HepG2 (cell line): ENCODE measurements around the gene FAM131A. TPM values are rescaled to one million over a fixed set of nuclear protein-coding genes. Genes with fewer than 3 reads are reported as not detected.
A peak's percentile ranks its signal among the peaks of the same experiment; 100 is the strongest.

Experiments
- GTF2F1 ChIP-seq: fragments of 150-350 bp; IDR thresholded peaks from 2 replicates; pipeline ENCODE4 v1.6.1; 2014; ENCODE audit warnings: low read length
- MED13 ChIP-seq: sonication (generic); formaldehyde crosslinking; IDR thresholded peaks from 2 replicates; pipeline ENCODE4 v1.5.0; 2020; ENCODE audit warnings: missing genetic modification reagents
- MYC ChIP-seq: sonication (generic); formaldehyde crosslinking; IDR thresholded peaks from 2 replicates; pipeline ENCODE4 v1.9.0; 2021; ENCODE audit warnings: missing genetic modification reagents, borderline replicate concordance
- NCOA2 ChIP-seq: sonication (generic); formaldehyde crosslinking; IDR thresholded peaks from 2 replicates; pipeline ENCODE4 v1.8.0; 2022; ENCODE audit warnings: inconsistent platforms
- NR0B2 ChIP-seq: sonication (generic); formaldehyde crosslinking; IDR thresholded peaks from 2 replicates; pipeline ENCODE4 v1.4.0; 2020; ENCODE audit warnings: mild to moderate bottlenecking, missing genetic modification reagents
- PCBP1 ChIP-seq: fragments of 200-400 bp; formaldehyde crosslinking; IDR thresholded peaks from 2 replicates; pipeline ENCODE4 v1.6.1; 2017; ENCODE audit warnings: mild to moderate bottlenecking, low read depth, low read length, borderline replicate concordance
- POLR2A ChIP-seq, 2 experiments: IDR thresholded peaks; 2 replicates each; pipeline ENCODE4 v1.6.1; 2011; ENCODE audit warnings: low read depth in 2 of 2, low read length in 2 of 2, mild to moderate bottlenecking in 1 of 2, moderate library complexity in 1 of 2; ENCODE audit not compliant: insufficient read depth in 1 of 2
- RERE ChIP-seq: IDR thresholded peaks from 2 replicates; pipeline ENCODE4 v1.6.1; 2016; ENCODE audit warnings: low read depth, missing genetic modification reagents, missing compliant biosample characterization
- ZNF574 ChIP-seq: sonication (generic); formaldehyde crosslinking; IDR thresholded peaks from 2 replicates; pipeline ENCODE4 v1.4.0; 2020; ENCODE audit warnings: missing genetic modification reagents
- ZNF746 ChIP-seq: sonication (generic); formaldehyde crosslinking; IDR thresholded peaks from 2 replicates; pipeline ENCODE4 v1.8.0; 2022; ENCODE audit warnings: mild to moderate bottlenecking, missing genetic modification reagents
- ZNF788 ChIP-seq: sonication (generic); formaldehyde crosslinking; IDR thresholded peaks from 2 replicates; pipeline ENCODE4 v1.5.0; 2020; ENCODE audit warnings: mild to moderate bottlenecking, missing genetic modification reagents, borderline replicate concordance
- polyA plus RNA-seq, 8 experiments: library from polyadenylated mRNA; depleted of rRNA in 3 of 8; stranded (reverse) in 7 of 8; unstranded in 1 of 8; fragments of >200 nt; fragmentation: Illumina TruSeq in 4 of 8; extraction: Trizol in 4 of 8; gene quantifications; 2 replicates each; pipeline versions ENCODE4 v1.2.1 to v1.2.3, GENCODE V29; 2011 to 2016; ENCODE audit warnings: low read depth in 4 of 8, missing spikeins in 1 of 8, mixed read lengths in 1 of 8; ENCODE audit not compliant: insufficient read depth in 1 of 8
- total RNA-seq, 5 experiments: library from RNA; depleted of rRNA; stranded (reverse); fragments of >200 nt; fragmentation: Illumina TruSeq; extraction: Trizol; gene quantifications; 2 replicates each; pipeline ENCODE4 v1.2.3, GENCODE V29; 2016; ENCODE audit warnings: low read depth in 1 of 5
- TF ChIP-seq, protein P1 (sequence below): sonication (generic); formaldehyde crosslinking; IDR thresholded peaks from 2 replicates; pipeline ENCODE4 v1.4.0; 2020; ENCODE audit warnings: missing genetic modification reagents, borderline replicate concordance
- TF ChIP-seq, protein P2 (sequence below): sonication (generic); formaldehyde crosslinking; IDR thresholded peaks from 2 replicates; pipeline ENCODE4 v1.4.0; 2020; ENCODE audit warnings: missing genetic modification reagents, borderline replicate concordance

FAM131A gene
- total and polyA plus RNA-seq, 2 of the 13 experiments (the other 11 are each of a cell fraction or from before 2014, with no cell fraction given) = 9.2 to 9.3 TPM

GRCh38 chr3:184379358-184380184, 42.2 kb downstream of the FAM131A start, which contains the start of gene CHRD (continued):
- 0 out of 2 replicates have a peak, but pooled peaks have one; percentile 23 for TF ChIP-seq MYC
- TF ChIP-seq NR0B2 (CRISPR knock-in tag) = no peak
- TF ChIP-seq RERE = no peak
- TF ChIP-seq, protein P1, sequence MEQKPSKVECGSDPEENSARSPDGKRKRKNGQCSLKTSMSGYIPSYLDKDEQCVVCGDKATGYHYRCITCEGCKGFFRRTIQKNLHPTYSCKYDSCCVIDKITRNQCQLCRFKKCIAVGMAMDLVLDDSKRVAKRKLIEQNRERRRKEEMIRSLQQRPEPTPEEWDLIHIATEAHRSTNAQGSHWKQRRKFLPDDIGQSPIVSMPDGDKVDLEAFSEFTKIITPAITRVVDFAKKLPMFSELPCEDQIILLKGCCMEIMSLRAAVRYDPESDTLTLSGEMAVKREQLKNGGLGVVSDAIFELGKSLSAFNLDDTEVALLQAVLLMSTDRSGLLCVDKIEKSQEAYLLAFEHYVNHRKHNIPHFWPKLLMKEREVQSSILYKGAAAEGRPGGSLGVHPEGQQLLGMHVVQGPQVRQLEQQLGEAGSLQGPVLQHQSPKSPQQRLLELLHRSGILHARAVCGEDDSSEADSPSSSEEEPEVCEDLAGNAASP (CRISPR knock-in tag) = no peak
- TF ChIP-seq ZNF746 (CRISPR knock-in tag) = no peak
- TF ChIP-seq ZNF574 = peak; percentile 48; the same call in 1 of the 2 replicates
- TF ChIP-seq, protein P2, sequence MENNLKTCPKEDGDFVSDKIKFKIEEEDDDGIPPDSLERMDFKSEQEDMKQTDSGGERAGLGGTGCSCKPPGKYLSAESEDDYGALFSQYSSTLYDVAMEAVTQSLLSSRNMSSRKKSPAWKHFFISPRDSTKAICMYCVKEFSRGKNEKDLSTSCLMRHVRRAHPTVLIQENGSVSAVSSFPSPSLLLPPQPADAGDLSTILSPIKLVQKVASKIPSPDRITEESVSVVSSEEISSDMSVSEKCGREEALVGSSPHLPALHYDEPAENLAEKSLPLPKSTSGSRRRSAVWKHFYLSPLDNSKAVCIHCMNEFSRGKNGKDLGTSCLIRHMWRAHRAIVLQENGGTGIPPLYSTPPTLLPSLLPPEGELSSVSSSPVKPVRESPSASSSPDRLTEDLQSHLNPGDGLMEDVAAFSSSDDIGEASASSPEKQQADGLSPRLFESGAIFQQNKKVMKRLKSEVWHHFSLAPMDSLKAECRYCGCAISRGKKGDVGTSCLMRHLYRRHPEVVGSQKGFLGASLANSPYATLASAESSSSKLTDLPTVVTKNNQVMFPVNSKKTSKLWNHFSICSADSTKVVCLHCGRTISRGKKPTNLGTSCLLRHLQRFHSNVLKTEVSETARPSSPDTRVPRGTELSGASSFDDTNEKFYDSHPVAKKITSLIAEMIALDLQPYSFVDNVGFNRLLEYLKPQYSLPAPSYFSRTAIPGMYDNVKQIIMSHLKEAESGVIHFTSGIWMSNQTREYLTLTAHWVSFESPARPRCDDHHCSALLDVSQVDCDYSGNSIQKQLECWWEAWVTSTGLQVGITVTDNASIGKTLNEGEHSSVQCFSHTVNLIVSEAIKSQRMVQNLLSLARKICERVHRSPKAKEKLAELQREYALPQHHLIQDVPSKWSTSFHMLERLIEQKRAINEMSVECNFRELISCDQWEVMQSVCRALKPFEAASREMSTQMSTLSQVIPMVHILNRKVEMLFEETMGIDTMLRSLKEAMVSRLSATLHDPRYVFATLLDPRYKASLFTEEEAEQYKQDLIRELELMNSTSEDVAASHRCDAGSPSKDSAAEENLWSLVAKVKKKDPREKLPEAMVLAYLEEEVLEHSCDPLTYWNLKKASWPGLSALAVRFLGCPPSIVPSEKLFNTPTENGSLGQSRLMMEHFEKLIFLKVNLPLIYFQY (CRISPR knock-in tag) = peak; percentile 63; the same call in 1 of the 2 replicates
- peak in 1 of 2 experiments; percentile 35; a peak in 3 of 4 replicates for TF ChIP-seq POLR2A (IDR thresholded peaks at IDR 0.05; ENCODE audit: insufficient read depth in 1 of 2, low read depth in 2 of 2, low read length in 2 of 2)
- no peak for TF ChIP-seq GTF2F1
- TF ChIP-seq MED13 (CRISPR knock-in tag) = 0 out of 2 replicates have a peak, but pooled peaks have one; percentile 28
- no peak; the same call in 1 of the 2 replicates for TF ChIP-seq ZNF788 (CRISPR knock-in tag)
- no peak for TF ChIP-seq NCOA2 (CRISPR knock-in tag)
- peak; percentile 96 for TF ChIP-seq PCBP1
